ENCODE measurements around the gene CNOT4. TPM values are rescaled to one million over a fixed set of nuclear protein-coding genes. Genes with fewer than 3 reads are reported as not detected.
"Not testable (repeated sequence)": the region's sequence is repeated elsewhere in the genome, so short reads cannot be mapped to it uniquely, and the experiment has no call there.

The CNOT4 gene
- total RNA-seq, 1 experiment from 2014 or later, result 25.8 TPM

DNA sequence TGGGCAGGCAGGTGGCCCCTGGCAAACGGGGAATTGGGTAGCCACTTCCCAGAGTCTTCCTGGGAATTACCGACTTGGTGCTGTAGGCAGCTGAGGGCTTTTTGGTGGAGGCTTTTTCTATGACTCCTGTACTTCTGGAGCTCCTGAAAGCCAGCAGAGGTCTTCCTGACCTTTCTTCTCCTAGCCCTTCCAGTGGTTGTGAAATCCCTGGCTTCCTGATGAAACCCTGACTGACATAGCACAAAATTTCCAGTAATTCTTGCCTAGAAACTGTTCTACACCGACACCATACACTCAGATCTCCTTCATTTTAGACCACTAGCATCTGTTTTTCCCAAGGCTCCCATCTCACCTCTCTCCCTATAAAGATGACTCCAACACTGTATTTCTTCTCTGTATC lies 156.1 kb downstream of the CNOT4 start:
- no peaks in the 10 kb centered on the region for H3K9me3 ChIP-seq (ENCODE audit: insufficient read depth, low read depth)
- POLR2A ChIA-PET (ENCODE audit: unreplicated experiment), result no interaction called here
- no peaks in the 10 kb centered on the region for H3K27me3 ChIP-seq (ENCODE audit: insufficient read depth, low read depth)
- no peaks in the 10 kb centered on the region for H3K79me2 ChIP-seq (ENCODE audit: low read depth)
- no peaks in the 10 kb centered on the region for H4K20me1 ChIP-seq (ENCODE audit: insufficient read depth)
- TF ChIP-seq EZH2 (IDR thresholded peaks at IDR 0.05; ENCODE audit: low read depth), result no peak
- TF ChIP-seq, protein P1, sequence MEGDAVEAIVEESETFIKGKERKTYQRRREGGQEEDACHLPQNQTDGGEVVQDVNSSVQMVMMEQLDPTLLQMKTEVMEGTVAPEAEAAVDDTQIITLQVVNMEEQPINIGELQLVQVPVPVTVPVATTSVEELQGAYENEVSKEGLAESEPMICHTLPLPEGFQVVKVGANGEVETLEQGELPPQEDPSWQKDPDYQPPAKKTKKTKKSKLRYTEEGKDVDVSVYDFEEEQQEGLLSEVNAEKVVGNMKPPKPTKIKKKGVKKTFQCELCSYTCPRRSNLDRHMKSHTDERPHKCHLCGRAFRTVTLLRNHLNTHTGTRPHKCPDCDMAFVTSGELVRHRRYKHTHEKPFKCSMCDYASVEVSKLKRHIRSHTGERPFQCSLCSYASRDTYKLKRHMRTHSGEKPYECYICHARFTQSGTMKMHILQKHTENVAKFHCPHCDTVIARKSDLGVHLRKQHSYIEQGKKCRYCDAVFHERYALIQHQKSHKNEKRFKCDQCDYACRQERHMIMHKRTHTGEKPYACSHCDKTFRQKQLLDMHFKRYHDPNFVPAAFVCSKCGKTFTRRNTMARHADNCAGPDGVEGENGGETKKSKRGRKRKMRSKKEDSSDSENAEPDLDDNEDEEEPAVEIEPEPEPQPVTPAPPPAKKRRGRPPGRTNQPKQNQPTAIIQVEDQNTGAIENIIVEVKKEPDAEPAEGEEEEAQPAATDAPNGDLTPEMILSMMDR (conservative IDR thresholded peaks at IDR 0.05), result no peak
- H3K4me1 ChIP-seq (replicated peaks; ENCODE audit: insufficient read depth), result no peaks in the 10 kb centered on the region
- no peak overlapping the region for H3K4me3 ChIP-seq
- 0 out of 2 replicates have a peak, but pooled peaks cover 4% of the 10 kb centered on the region for H3K9me2 ChIP-seq (ENCODE audit: insufficient read depth)
- no peaks in the 10 kb centered on the region for H3F3A ChIP-seq (ENCODE audit: insufficient read depth, low read depth)
- no peak for DNase-seq
- no peak overlapping the region for H2AFZ ChIP-seq
- no TSS peak for BruUV-seq (replicated peaks)
- CTCF ChIA-PET, result no interaction called here
- intact Hi-C loops (cut with micrococcal nuclease; ENCODE audit: unreplicated experiment), result no loop called here
- no peak overlapping the region for H3K27ac ChIP-seq
- no peak overlapping the region for H3K4me2 ChIP-seq
- H3K36me3 ChIP-seq (ENCODE audit: low read depth), result no peaks in the 10 kb centered on the region

DNA sequence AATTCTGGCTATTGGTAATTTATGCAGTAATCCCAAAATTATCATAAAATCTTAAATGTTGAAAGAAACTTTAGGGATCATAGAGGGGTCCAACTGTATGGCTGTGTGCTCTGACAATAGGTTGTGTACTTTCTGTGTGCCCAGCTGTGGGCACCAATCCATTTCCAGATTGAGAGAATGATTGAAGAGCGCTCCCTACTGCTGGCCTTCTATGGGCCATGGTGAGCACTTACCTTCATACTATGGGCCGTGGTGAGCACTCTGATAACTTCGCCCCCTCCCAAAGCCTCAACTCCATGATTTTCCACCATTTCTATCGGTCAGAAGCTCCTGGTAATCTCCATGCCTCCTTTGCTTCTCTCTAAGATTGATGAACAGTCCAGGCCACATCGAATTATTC lies 157.6 kb downstream of the CNOT4 start:
- H3K36me3 ChIP-seq (ENCODE audit: low read depth), result no peaks in the 10 kb centered on the region
- no peak overlapping the region for H2AFZ ChIP-seq
- TF ChIP-seq, protein P1 (conservative IDR thresholded peaks at IDR 0.05), result no peak
- TF ChIP-seq EZH2 (IDR thresholded peaks at IDR 0.05; ENCODE audit: low read depth), result no peak
- 0 out of 2 replicates have a peak, but pooled peaks cover 4% of the 10 kb centered on the region for H3K9me2 ChIP-seq (ENCODE audit: insufficient read depth)
- no peak overlapping the region for H3K4me3 ChIP-seq
- no peaks in the 10 kb centered on the region for H3K4me1 ChIP-seq (replicated peaks; ENCODE audit: insufficient read depth)
- ChIA-PET CTCF (no interaction called here), POLR2A (ENCODE audit: unreplicated experiment) (no interaction called here)
- no TSS peak for BruUV-seq (replicated peaks)
- DNase-seq, result no peak
- H3K4me2 ChIP-seq, result no peak overlapping the region
- H3K79me2 ChIP-seq (ENCODE audit: low read depth), result no peaks in the 10 kb centered on the region
- no peaks in the 10 kb centered on the region for H3F3A ChIP-seq (ENCODE audit: insufficient read depth, low read depth)
- intact Hi-C loops (cut with micrococcal nuclease; ENCODE audit: unreplicated experiment), result no loop called here
- no peaks in the 10 kb centered on the region for H3K27me3 ChIP-seq (ENCODE audit: insufficient read depth, low read depth)
- no peaks in the 10 kb centered on the region for H3K9me3 ChIP-seq (ENCODE audit: insufficient read depth, low read depth)
- no peaks in the 10 kb centered on the region for H4K20me1 ChIP-seq (ENCODE audit: insufficient read depth)
- H3K27ac ChIP-seq, result no peak overlapping the region

DNA sequence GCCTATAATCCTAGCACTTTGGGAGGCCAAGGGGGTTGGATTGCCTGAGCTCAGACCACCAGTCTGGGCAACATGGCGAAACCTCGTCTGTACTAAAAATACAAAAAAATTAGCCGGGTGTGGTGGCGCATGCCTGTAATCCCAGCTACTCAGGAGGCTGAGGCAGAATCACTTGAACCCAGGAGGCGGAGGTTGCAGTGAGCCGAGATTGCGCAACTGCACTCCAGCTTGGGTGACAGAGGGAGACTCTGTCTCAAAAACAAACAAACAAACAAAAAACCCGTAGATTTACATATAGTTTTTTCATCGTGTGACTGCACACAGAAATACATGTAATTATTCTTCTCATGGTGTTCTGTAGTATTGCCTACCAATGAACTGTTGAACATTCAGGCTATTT lies 158.8 kb downstream of the CNOT4 start:
- BruUV-seq (replicated peaks); H3F3A ChIP-seq (ENCODE audit: insufficient read depth, low read depth); intact Hi-C loops (cut with micrococcal nuclease; ENCODE audit: unreplicated experiment); H3K4me3 ChIP-seq; POLR2A ChIA-PET (ENCODE audit: unreplicated experiment); DNase-seq; CTCF ChIA-PET; H4K20me1 ChIP-seq (ENCODE audit: insufficient read depth); H3K27ac ChIP-seq; H3K79me2 ChIP-seq (ENCODE audit: low read depth); H2AFZ ChIP-seq; H3K9me3 ChIP-seq (ENCODE audit: insufficient read depth, low read depth); H3K4me1 ChIP-seq (replicated peaks; ENCODE audit: insufficient read depth); H3K27me3 ChIP-seq (ENCODE audit: insufficient read depth, low read depth); H3K36me3 ChIP-seq (ENCODE audit: low read depth); H3K9me2 ChIP-seq (ENCODE audit: insufficient read depth); H3K4me2 ChIP-seq: not testable (repeated sequence)

DNA sequence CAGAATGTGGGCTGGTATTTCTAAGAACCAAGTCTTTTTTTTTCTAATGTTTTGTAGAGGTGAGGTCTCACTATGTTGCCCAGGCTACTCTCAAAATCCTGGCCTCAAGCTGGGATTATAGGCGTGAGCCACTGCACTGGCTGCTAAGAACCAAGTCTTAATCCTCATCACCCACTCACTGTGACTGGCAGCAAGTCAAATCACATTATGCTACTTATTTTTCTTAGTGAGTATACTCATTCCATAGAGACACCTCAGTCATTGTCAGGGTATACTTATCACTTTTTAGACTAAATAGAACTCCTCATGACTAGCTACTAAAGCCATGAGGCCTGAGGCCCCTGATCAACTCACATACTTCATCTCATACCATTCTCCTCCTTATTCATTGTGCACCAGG lies 160.2 kb downstream of the CNOT4 start:
- TF ChIP-seq, protein P1 (conservative IDR thresholded peaks at IDR 0.05), result no peak
- Histone ChIP-seq H3K79me2 (ENCODE audit: low read depth) (no peaks in the 10 kb centered on the region), H4K20me1 (ENCODE audit: insufficient read depth) (no peaks in the 10 kb centered on the region), H3K4me3 (no peak overlapping the region), H2AFZ (no peak overlapping the region), H3K9me3 (ENCODE audit: insufficient read depth, low read depth) (no peaks in the 10 kb centered on the region), H3K27ac (no peak overlapping the region), H3F3A (ENCODE audit: insufficient read depth, low read depth) (no peaks in the 10 kb centered on the region), H3K27me3 (ENCODE audit: insufficient read depth, low read depth) (no peaks in the 10 kb centered on the region), H3K9me2 (ENCODE audit: insufficient read depth) (no peaks in the 10 kb centered on the region), H3K4me1 (replicated peaks; ENCODE audit: insufficient read depth) (no peaks in the 10 kb centered on the region), H3K4me2 (no peak overlapping the region), H3K36me3 (ENCODE audit: low read depth) (no peaks in the 10 kb centered on the region)
- no peak for DNase-seq
- CTCF ChIA-PET, result no interaction called here
- BruUV-seq (replicated peaks), result no TSS peak
- POLR2A ChIA-PET (ENCODE audit: unreplicated experiment), result no interaction called here
- intact Hi-C loops (cut with micrococcal nuclease; ENCODE audit: unreplicated experiment), result no loop called here

Data from PC-9 (cell line).